GM12864 (cell line): ENCODE measurements around the gene NRAP.

ENCODE experiments used
- DNase-seq: peaks from one replicate; pipeline ENCODE4 v3.0.0-alpha.2; 2011; ENCODE audit warnings: low read depth
- H3K4me3 ChIP-seq: 2 replicates; pipeline ENCODE4 v1.5.1; 2011; ENCODE audit warnings: mild to moderate bottlenecking, low read depth, low read length, control low read depth
- CTCF ChIP-seq: IDR thresholded peaks from 2 replicates; pipeline ENCODE4 v1.5.1; 2011; ENCODE audit warnings: low read depth, mild to moderate bottlenecking, moderate library complexity, low read length, control low read depth, inconsistent platforms; ENCODE audit errors: missing control alignments

Gene NRAP

GRCh38 chr10:113592380-113592779, 71.5 kb downstream of the NRAP start:
- no peak overlapping the region for H3K4me3 ChIP-seq
- DNase-seq, result no peak
- no peak for TF ChIP-seq CTCF

DNA sequence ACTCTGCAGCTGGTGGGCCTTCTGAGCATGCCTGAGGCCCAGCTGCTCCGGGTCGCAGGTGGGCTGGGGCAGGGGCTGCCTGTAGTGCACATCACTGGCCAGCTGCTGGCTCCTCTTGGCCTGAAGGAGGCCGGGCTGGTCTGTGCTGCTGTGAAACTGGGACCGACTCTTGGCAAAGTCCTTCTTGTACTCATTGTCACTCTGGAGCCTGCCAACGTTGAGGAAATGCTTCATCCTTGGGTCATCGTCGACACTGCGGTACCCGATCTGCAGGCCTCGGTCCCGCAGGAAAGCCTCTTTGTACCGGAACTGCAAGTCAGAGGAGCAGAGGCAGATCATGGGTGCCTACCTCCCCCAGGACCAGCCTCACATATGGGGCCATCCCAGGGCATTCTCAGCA, 73.3 kb downstream of the NRAP start:
- H3K4me3 ChIP-seq, result no peak overlapping the region
- TF ChIP-seq CTCF, result no peak
- no peak for DNase-seq

GRCh38 chr10:113589201-113589770, 74.6 kb downstream of the NRAP start:
- DNase-seq, result no peak
- no peak for TF ChIP-seq CTCF

GRCh38 chr10:113585949-113586348, 77.9 kb downstream of the NRAP start:
- DNase-seq, result no peak
- no peak for TF ChIP-seq CTCF
- H3K4me3 ChIP-seq, result no peak overlapping the region

More at GRCh38 chr10:113589201-113589770, 74.6 kb downstream of the NRAP start:
- no peak overlapping the region for H3K4me3 ChIP-seq

- TF ChIP-seq CTCF, result no peak
- no peak overlapping the region for H3K4me3 ChIP-seq
- no peak for DNase-seq
These were observed 80.3 kb downstream of the NRAP start for GRCh38 chr10:113583571-113583970.

GRCh38 chr10:113581092-113581491, 82.7 kb downstream of the NRAP start:
- no peak overlapping the region for H3K4me3 ChIP-seq
- TF ChIP-seq CTCF, result no peak
- no peak for DNase-seq

DNA sequence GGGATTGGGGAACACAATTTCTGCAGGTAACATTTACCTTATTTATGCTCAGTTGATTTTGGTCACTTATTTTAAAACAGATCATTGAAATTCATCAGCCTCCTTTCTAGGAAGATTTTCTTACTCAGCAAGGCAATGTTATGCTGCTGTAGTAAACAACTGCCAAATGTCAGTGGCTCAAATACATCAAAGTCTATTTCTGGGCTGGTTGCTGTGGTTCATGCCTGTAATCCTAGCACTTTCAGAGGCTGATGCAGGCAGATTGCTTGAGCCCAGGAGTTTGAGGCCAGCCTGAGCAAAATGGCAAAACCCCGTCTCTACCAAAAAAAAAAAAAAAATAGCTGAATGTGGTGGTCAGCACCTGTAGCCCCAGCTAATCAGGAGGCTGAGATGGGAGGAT, 85.1 kb downstream of the NRAP start:
- H3K4me3 ChIP-seq, result no peak overlapping the region
- DNase-seq, result no peak
- TF ChIP-seq CTCF, result no peak
